Measurements from ENCODE around the gene KRTAP27-1.

DNA sequence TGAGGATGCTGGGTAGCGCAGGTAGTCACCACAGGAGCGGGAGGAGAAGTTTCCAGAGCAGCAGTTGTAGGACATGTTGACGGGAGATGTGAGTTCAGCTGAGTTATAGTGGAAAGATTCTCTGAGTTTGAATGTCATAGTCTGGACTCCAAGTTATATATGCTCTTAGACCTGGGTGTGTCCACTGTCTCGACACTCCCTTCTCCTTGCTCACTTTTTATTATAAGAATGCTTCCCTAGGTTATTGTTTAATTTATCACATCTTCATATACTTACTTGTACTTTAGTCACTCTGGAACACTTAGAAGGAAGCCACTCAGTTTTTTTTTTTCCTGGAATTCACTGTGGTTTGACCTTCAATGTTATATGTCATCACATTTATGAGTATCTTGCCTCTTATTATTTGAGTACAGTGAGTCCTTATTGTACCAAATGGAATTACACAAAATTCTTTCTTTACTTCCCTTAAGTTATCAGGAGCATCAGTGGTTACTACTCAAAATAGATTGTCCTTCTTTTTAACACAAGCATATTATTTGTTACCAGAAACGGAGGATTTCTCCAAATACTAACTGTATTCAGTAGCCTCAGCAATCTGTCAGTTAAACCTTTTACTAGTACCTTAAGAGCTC, 34.8 kb upstream of the KRTAP27-1 start, which contains the start of gene KRTAP13-2:
- TF ChIP-seq, protein P1, sequence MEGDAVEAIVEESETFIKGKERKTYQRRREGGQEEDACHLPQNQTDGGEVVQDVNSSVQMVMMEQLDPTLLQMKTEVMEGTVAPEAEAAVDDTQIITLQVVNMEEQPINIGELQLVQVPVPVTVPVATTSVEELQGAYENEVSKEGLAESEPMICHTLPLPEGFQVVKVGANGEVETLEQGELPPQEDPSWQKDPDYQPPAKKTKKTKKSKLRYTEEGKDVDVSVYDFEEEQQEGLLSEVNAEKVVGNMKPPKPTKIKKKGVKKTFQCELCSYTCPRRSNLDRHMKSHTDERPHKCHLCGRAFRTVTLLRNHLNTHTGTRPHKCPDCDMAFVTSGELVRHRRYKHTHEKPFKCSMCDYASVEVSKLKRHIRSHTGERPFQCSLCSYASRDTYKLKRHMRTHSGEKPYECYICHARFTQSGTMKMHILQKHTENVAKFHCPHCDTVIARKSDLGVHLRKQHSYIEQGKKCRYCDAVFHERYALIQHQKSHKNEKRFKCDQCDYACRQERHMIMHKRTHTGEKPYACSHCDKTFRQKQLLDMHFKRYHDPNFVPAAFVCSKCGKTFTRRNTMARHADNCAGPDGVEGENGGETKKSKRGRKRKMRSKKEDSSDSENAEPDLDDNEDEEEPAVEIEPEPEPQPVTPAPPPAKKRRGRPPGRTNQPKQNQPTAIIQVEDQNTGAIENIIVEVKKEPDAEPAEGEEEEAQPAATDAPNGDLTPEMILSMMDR (IDR thresholded peaks at IDR 0.05) = no peak
- TF ChIP-seq POLR2A (IDR thresholded peaks at IDR 0.05) = no peak

Measured in breast epithelium (tissue), 3 donors.